Left ventricle myocardium inferior (tissue), 1 donor: ENCODE data around the gene ZBTB9. TPM values are rescaled to one million over a fixed set of nuclear protein-coding genes. Genes with fewer than 3 reads are reported as not detected.

Experiments used
- DNase-seq: peaks from one replicate; pipeline ENCODE4 v3.0.0-alpha.2; 2020
- H3K27ac ChIP-seq: fragments of 200-600 bp; replicated peaks from 2 replicates; pipeline ENCODE4 v1.8.0; 2021
- H3K27me3 ChIP-seq: fragments of 200-600 bp; 2 replicates; pipeline ENCODE4 v1.8.0; 2021; ENCODE audit warnings: low read depth
- H3K36me3 ChIP-seq: fragments of 200-600 bp; 2 replicates; pipeline ENCODE4 v1.8.0; 2021
- H3K4me1 ChIP-seq: fragments of 200-600 bp; 2 replicates; pipeline ENCODE4 v1.8.0; 2021
- H3K4me3 ChIP-seq: fragments of 200-600 bp; 2 replicates; pipeline ENCODE4 v1.8.0; 2021; ENCODE audit warnings: mild to moderate bottlenecking, moderate library complexity
- H3K9me3 ChIP-seq: fragments of 200-600 bp; replicated peaks from 2 replicates; pipeline ENCODE4 v1.8.0; 2021
- CTCF ChIP-seq: fragments of 200-600 bp; IDR thresholded peaks from 2 replicates; pipeline ENCODE4 v1.8.0; 2021; ENCODE audit warnings: antibody characterized with exemption, mild to moderate bottlenecking, borderline replicate concordance
- intact Hi-C: fragments of 100-400 bp; cut with micrococcal nuclease; formaldehyde crosslinking; loops from one replicate; pipeline ENCODE4 v1.11.0; 2022
- total RNA-seq: library from RNA; stranded (reverse); fragmentation: NEBNext Ultra II Directional; extraction: Animal tissue kit (Norgen Biotek cat#: 25700); gene quantifications from one replicate; pipeline ENCODE4 v1.2.1, GENCODE V29; 2021
- donor health status: DM: no; HTN: yes; CAD: no; lungs with severe emphysema.

ZBTB9 gene
- total RNA-seq, 1 donor from 2014 or later = 4.9 TPM

- no peak for DNase-seq
- no peaks in the 10 kb centered on the region for H3K4me1 ChIP-seq
- H3K4me3 ChIP-seq = no peak overlapping the region
- H3K36me3 ChIP-seq = peaks cover 45% of the 10 kb centered on the region
- intact Hi-C loops = no loop called here
- no peaks in the 10 kb centered on the region for H3K9me3 ChIP-seq
- no peaks in the 10 kb centered on the region for H3K27me3 ChIP-seq
- no peak overlapping the region for H3K27ac ChIP-seq
- TF ChIP-seq CTCF = no peak
Observed at GRCh38 chr6:33441457-33441856, 12.9 kb upstream of the ZBTB9 start.

GRCh38 chr6:33442283-33442682, 12.1 kb upstream of the ZBTB9 start:
- Histone ChIP-seq H3K4me1 (no peaks in the 10 kb centered on the region), H3K27me3 (no peaks in the 10 kb centered on the region), H3K36me3 (peaks cover 39% of the 10 kb centered on the region), H3K27ac (no peak overlapping the region), H3K4me3 (no peak overlapping the region), H3K9me3 (no peaks in the 10 kb centered on the region)
- no peak for TF ChIP-seq CTCF
- intact Hi-C loops = no loop called here
- DNase-seq = no peak

- H3K27me3 ChIP-seq = no peaks in the 10 kb centered on the region
- no peak for DNase-seq
- intact Hi-C loops = no loop called here
- H3K4me3 ChIP-seq = no peak overlapping the region
- peaks cover 35% of the 10 kb centered on the region for H3K36me3 ChIP-seq
- H3K4me1 ChIP-seq = no peaks in the 10 kb centered on the region
- TF ChIP-seq CTCF = no peak
- H3K9me3 ChIP-seq = no peaks in the 10 kb centered on the region
- H3K27ac ChIP-seq = no peak overlapping the region
Observed at GRCh38 chr6:33443025-33443424, 11.4 kb upstream of the ZBTB9 start.

- peaks cover 31% of the 10 kb centered on the region for H3K36me3 ChIP-seq
- no peaks in the 10 kb centered on the region for H3K27me3 ChIP-seq
- H3K4me3 ChIP-seq = no peak overlapping the region
- H3K4me1 ChIP-seq = no peaks in the 10 kb centered on the region
- no peak overlapping the region for H3K27ac ChIP-seq
- no peak for DNase-seq
- TF ChIP-seq CTCF = no peak
- intact Hi-C loops = no loop called here
- H3K9me3 ChIP-seq = no peaks in the 10 kb centered on the region
Observed at GRCh38 chr6:33443619-33444504, 10.5 kb upstream of the ZBTB9 start.

- Histone ChIP-seq H3K27me3 (no peaks in the 10 kb centered on the region), H3K36me3 (peaks cover 31% of the 10 kb centered on the region), H3K4me3 (no peak overlapping the region), H3K9me3 (no peaks in the 10 kb centered on the region), H3K4me1 (no peaks in the 10 kb centered on the region), H3K27ac (no peak overlapping the region)
- no peak for TF ChIP-seq CTCF
- intact Hi-C loops = no loop called here
- no peak for DNase-seq
Observed at GRCh38 chr6:33445119-33445603, 9.2 kb upstream of the ZBTB9 start.
